Large intestine (tissue), 3 donors: Measurements from ENCODE around the gene HELT. TPM values are rescaled to one million over a fixed set of nuclear protein-coding genes. Genes with fewer than 3 reads are reported as not detected.
"Not testable (repeated sequence)": the region's sequence is repeated elsewhere in the genome, so short reads cannot be mapped to it uniquely, and the experiment has no call there.

Experiments used
- DNase-seq, 2 donors: peaks; one replicate each; pipeline versions ENCODE4 v3.0.0 to v3.0.0-alpha.2; 2013
- H3K27ac ChIP-seq: one replicate; pipeline ENCODE4 v1.5.1; 2013; ENCODE audit warnings: low read length
- H3K27me3 ChIP-seq: 2 replicates; pipeline ENCODE4 v1.6.1; 2013; ENCODE audit warnings: low read length; ENCODE audit not compliant: control insufficient read depth, insufficient read depth
- H3K36me3 ChIP-seq: 2 replicates; pipeline ENCODE4 v1.6.1; 2013; ENCODE audit warnings: low read length; ENCODE audit not compliant: control insufficient read depth, insufficient read depth
- H3K4me1 ChIP-seq: one replicate; pipeline ENCODE4 v1.6.1; 2013; ENCODE audit warnings: low read length; ENCODE audit not compliant: control insufficient read depth, insufficient read depth
- H3K4me3 ChIP-seq: one replicate; pipeline ENCODE4 v1.5.1; 2013; ENCODE audit warnings: low read length
- H3K9me3 ChIP-seq: one replicate; pipeline ENCODE4 v1.6.1; 2013; ENCODE audit warnings: mild to moderate bottlenecking, low read depth, low read length, moderate library complexity; ENCODE audit not compliant: control insufficient read depth
- WGBS: methylation state at CpG from one replicate; pipeline ENCODE4 v1.1.5; 2013; ENCODE audit warnings: low lambda C conversion rate; ENCODE audit not compliant: insufficient coverage; 5-methylcytosine and 5-hydroxymethylcytosine counted together
- polyA plus RNA-seq: library from polyadenylated mRNA; unstranded; fragments of 120-200 nt; gene quantifications from one replicate; pipeline ENCODE4 v1.2.1, GENCODE V29; 2013

Gene HELT
- polyA plus RNA-seq, 1 donor = not detected

GRCh38 chr4:185036842-185037241, 18.6 kb downstream of the HELT start:
- no peaks in the 10 kb centered on the region for H3K4me1 ChIP-seq
- no peak for DNase-seq
- peaks cover 14% of the 10 kb centered on the region for H3K27me3 ChIP-seq
- H3K27ac ChIP-seq = no peak overlapping the region
- WGBS = 82% methylated on average over 3 of the region's 6 CpGs
- no peaks in the 10 kb centered on the region for H3K36me3 ChIP-seq
- H3K4me3 ChIP-seq = no peak overlapping the region
- no peaks in the 10 kb centered on the region for H3K9me3 ChIP-seq

- Histone ChIP-seq H3K4me3 (no peak overlapping the region), H3K4me1 (no peaks in the 10 kb centered on the region), H3K27ac (no peak overlapping the region), H3K27me3 (no peaks in the 10 kb centered on the region), H3K36me3 (no peaks in the 10 kb centered on the region), H3K9me3 (no peaks in the 10 kb centered on the region)
- 30% methylated on average over 2 of the region's 15 CpGs for WGBS
- DNase-seq = peak; percentile 27 to 33
Measured at GRCh38 chr4:185039508-185040273, 21.4 kb downstream of the HELT start.

- Histone ChIP-seq H3K4me3 (no peak overlapping the region), H3K4me1 (no peaks in the 10 kb centered on the region), H3K27me3 (no peaks in the 10 kb centered on the region), H3K27ac (no peak overlapping the region), H3K36me3 (no peaks in the 10 kb centered on the region), H3K9me3 (no peaks in the 10 kb centered on the region)
- DNase-seq = no peak
- no CpG with 5 or more reads among the region's 5 CpGs for WGBS
Measured at GRCh38 chr4:185040523-185040922, 22.2 kb downstream of the HELT start.

GRCh38 chr4:185050286-185050685, 32.0 kb downstream of the HELT start:
- H3K4me1 ChIP-seq, DNase-seq, H3K4me3 ChIP-seq, H3K36me3 ChIP-seq, H3K27ac ChIP-seq, H3K9me3 ChIP-seq, H3K27me3 ChIP-seq: not testable (repeated sequence)
- no CpG with 5 or more reads among the region's 6 CpGs for WGBS

GRCh38 chr4:185051283-185051682, 33.0 kb downstream of the HELT start:
- not testable (repeated sequence) for H3K4me3 ChIP-seq, H3K27ac ChIP-seq, H3K36me3 ChIP-seq, H3K4me1 ChIP-seq, H3K27me3 ChIP-seq, DNase-seq, H3K9me3 ChIP-seq
- no CpG with 5 or more reads among the region's 5 CpGs for WGBS

- Histone ChIP-seq H3K4me3 (no peak overlapping the region), H3K9me3 (no peaks in the 10 kb centered on the region), H3K36me3 (no peaks in the 10 kb centered on the region), H3K27ac (no peak overlapping the region), H3K4me1 (no peaks in the 10 kb centered on the region), H3K27me3 (peaks cover 3% of the 10 kb centered on the region)
- no peak for DNase-seq
- 95% methylated on average over 10 of the region's 14 CpGs for WGBS
Measured at GRCh38 chr4:185053746-185054145, 35.5 kb downstream of the HELT start.

- WGBS = no CpG with 5 or more reads among the region's 5 CpGs
- Histone ChIP-seq H3K27ac (no peak overlapping the region), H3K27me3 (peaks cover 3% of the 10 kb centered on the region), H3K36me3 (no peaks in the 10 kb centered on the region), H3K9me3 (no peaks in the 10 kb centered on the region), H3K4me3 (no peak overlapping the region), H3K4me1 (no peaks in the 10 kb centered on the region)
- no peak for DNase-seq
Measured at GRCh38 chr4:185054272-185054671, 36.0 kb downstream of the HELT start.

- DNase-seq = no peak
- Histone ChIP-seq H3K9me3 (no peaks in the 10 kb centered on the region), H3K27ac (no peak overlapping the region), H3K36me3 (no peaks in the 10 kb centered on the region), H3K27me3 (peaks cover 3% of the 10 kb centered on the region), H3K4me3 (no peak overlapping the region), H3K4me1 (no peaks in the 10 kb centered on the region)
- WGBS = no CpG with 5 or more reads among the region's 7 CpGs
Measured at GRCh38 chr4:185054886-185055285, 36.6 kb downstream of the HELT start.

GRCh38 chr4:185061610-185062009, 43.3 kb downstream of the HELT start:
- no peaks in the 10 kb centered on the region for H3K4me1 ChIP-seq

GRCh38 chr4:185062606-185063005, 44.3 kb downstream of the HELT start:
- DNase-seq = no peak
- Histone ChIP-seq H3K9me3 (no peaks in the 10 kb centered on the region), H3K27ac (no peak overlapping the region), H3K4me1 (no peaks in the 10 kb centered on the region), H3K27me3 (peaks cover 2% of the 10 kb centered on the region), H3K36me3 (no peaks in the 10 kb centered on the region), H3K4me3 (no peak overlapping the region)
- 100% methylated on average over 1 of the region's 12 CpGs for WGBS

More at GRCh38 chr4:185061610-185062009, 43.3 kb downstream of the HELT start:
- DNase-seq = no peak
- no peaks in the 10 kb centered on the region for H3K36me3 ChIP-seq
- no peaks in the 10 kb centered on the region for H3K9me3 ChIP-seq
- 80% methylated on average over 2 of the region's 3 CpGs for WGBS
- H3K27me3 ChIP-seq = peaks cover 2% of the 10 kb centered on the region
- no peak overlapping the region for H3K4me3 ChIP-seq
- no peak overlapping the region for H3K27ac ChIP-seq

GRCh38 chr4:185066179-185066578, 47.9 kb downstream of the HELT start:
- Histone ChIP-seq H3K27me3 (peaks cover 4% of the 10 kb centered on the region), H3K4me3 (no peak overlapping the region), H3K4me1 (no peaks in the 10 kb centered on the region), H3K27ac (no peak overlapping the region), H3K36me3 (no peaks in the 10 kb centered on the region), H3K9me3 (no peaks in the 10 kb centered on the region)
- DNase-seq = no peak
- WGBS = 33% methylated on average over 2 of the region's 5 CpGs
